ENCODE results near the gene SVOPL. TPM values are rescaled to one million over a fixed set of nuclear protein-coding genes. Genes with fewer than 3 reads are reported as not detected.

SVOPL gene
- total RNA-seq, 1 experiment from 2014 or later: not detected

GRCh38 chr7:138587485-138587884, 113.7 kb downstream of the SVOPL start:
- BruUV-seq (replicated peaks): no TSS peak
- no peak overlapping the region for H3K9ac ChIP-seq (ENCODE audit: low read length)
- no peak for ATAC-seq
- no peak overlapping the region for H2AFZ ChIP-seq (ENCODE audit: low read depth, low read length, poor library complexity, severe bottlenecking)
- H3K36me3 ChIP-seq (ENCODE audit: control insufficient read depth in 1 of 2, insufficient read depth in 2 of 2, low read length in 2 of 2): no peaks in the 10 kb centered on the region
- ChIA-PET POLR2A (no interaction called here), CTCF (no interaction called here), RAD21 (ENCODE audit: low non-redundant PET in 1 of 2, low total read pairs in 2 of 2, uncharacterized antibody in 2 of 2, unreplicated experiment in 2 of 2) (no interaction called here)
- intact Hi-C loops (cut with micrococcal nuclease): no loop called here
- no peaks in the 10 kb centered on the region for H3K4me1 ChIP-seq (ENCODE audit: control insufficient read depth in 1 of 2, insufficient read depth in 2 of 2, low read length in 2 of 2)
- no peak overlapping the region for H3K27ac ChIP-seq (ENCODE audit: low read depth, low read length)
- DNase-seq (ENCODE audit: low read depth, low spot score): no peak
- no peak overlapping the region for H3K4me3 ChIP-seq (replicated peaks in 1 of 2; ENCODE audit: low read depth in 1 of 2, low read length in 2 of 2)
- no peaks in the 10 kb centered on the region for H3K27me3 ChIP-seq (ENCODE audit: insufficient read depth, low read length)
- no peaks in the 10 kb centered on the region for H4K20me1 ChIP-seq (ENCODE audit: insufficient read depth)
- H3K9me3 ChIP-seq (ENCODE audit: control insufficient read depth in 1 of 2, insufficient read depth in 1 of 2, low read depth in 1 of 2, low read length in 2 of 2): no peaks in the 10 kb centered on the region
- no peak for TF ChIP-seq RAD21 (IDR thresholded peaks at IDR 0.05; ENCODE audit: low read depth)
- no peak for TF ChIP-seq SIN3A (IDR thresholded peaks at IDR 0.05; ENCODE audit: low read depth)
- TF ChIP-seq CBX3 (IDR thresholded peaks at IDR 0.05; ENCODE audit: low read depth): no peak
- no peak for TF ChIP-seq ELF1 (IDR thresholded peaks at IDR 0.05; ENCODE audit: borderline replicate concordance, low read depth)
- no peak for TF ChIP-seq REST (IDR thresholded peaks at IDR 0.05; ENCODE audit: low read depth)
- no peak for TF ChIP-seq ZBTB33 (IDR thresholded peaks at IDR 0.05; ENCODE audit: extremely low read depth, insufficient replicate concordance, low read length)
- no peak for TF ChIP-seq ZFX (IDR thresholded peaks at IDR 0.05)
- TF ChIP-seq, protein P1, sequence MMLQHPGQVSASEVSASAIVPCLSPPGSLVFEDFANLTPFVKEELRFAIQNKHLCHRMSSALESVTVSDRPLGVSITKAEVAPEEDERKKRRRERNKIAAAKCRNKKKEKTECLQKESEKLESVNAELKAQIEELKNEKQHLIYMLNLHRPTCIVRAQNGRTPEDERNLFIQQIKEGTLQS (IDR thresholded peaks at IDR 0.05): no peak
- TF ChIP-seq SP1 (IDR thresholded peaks at IDR 0.05; ENCODE audit: low read depth): no peak
- TF ChIP-seq YY1 (IDR thresholded peaks at IDR 0.05; ENCODE audit: extremely low read depth, insufficient replicate concordance, low read depth, low read length): no peak
- no peak for TF ChIP-seq ZNF274 (IDR thresholded peaks at IDR 0.05; ENCODE audit: low read depth, low read length)
- TF ChIP-seq EZH2phosphoT487 (IDR thresholded peaks at IDR 0.05; ENCODE audit: borderline replicate concordance): no peak
- TF ChIP-seq FOSL1 (IDR thresholded peaks at IDR 0.05; ENCODE audit: low read depth): no peak
- H3K9me2 ChIP-seq (ENCODE audit: insufficient read depth): no peaks in the 10 kb centered on the region
- H3K4me2 ChIP-seq (ENCODE audit: low read length): no peak overlapping the region
- no peaks in the 10 kb centered on the region for H3K79me2 ChIP-seq (ENCODE audit: insufficient read depth, low read length)

Measured in HCT116 (cell line).